B cell (primary cell): ENCODE data around the gene PSD4. TPM values are rescaled to one million over a fixed set of nuclear protein-coding genes. Genes with fewer than 3 reads are reported as not detected.
A peak's percentile ranks its signal among the peaks of the same experiment; 100 is the strongest.

Source experiments
- ATAC-seq: fragments of 200-7000 bp; cut with Tn5 transposase; one replicate; pipeline ENCODE4 v1.10.0; 2021; ENCODE audit warnings: low read depth, mild to moderate bottlenecking, moderate number of reproducible peaks, moderate library complexity
- CTCF ChIA-PET: fragments of 350-600 bp; sonication (Branson Sonifier 250); formaldehyde crosslinking; loops from one replicate; lab custom pipeline; 2021; ENCODE audit warnings: antibody characterized with exemption, inconsistent platforms; lab: Charles Lee
- POLR2A ChIA-PET: fragments of 350-600 bp; sonication (Branson Sonifier 250); formaldehyde crosslinking; loops from one replicate; lab custom pipeline; 2021; ENCODE audit warnings: antibody characterized with exemption; lab: Charles Lee
- DNase-seq: peaks from one replicate; pipeline ENCODE4 v3.0.0; 2013
- H2AFZ ChIP-seq: 2 replicates; pipeline ENCODE4 v1.6.1; 2012; ENCODE audit warnings: mild to moderate bottlenecking, low read depth, low read length; ENCODE audit not compliant: insufficient read depth, poor library complexity, severe bottlenecking
- H3K27ac ChIP-seq, 2 donors: 1 replicate in 1 of 2; 2 replicates in 1 of 2; pipeline ENCODE4 v1.5.1; 2012 to 2013; ENCODE audit warnings: low read length in 2 of 2, mild to moderate bottlenecking in 2 of 2, moderate library complexity in 1 of 2
- H3K27me3 ChIP-seq, 4 experiments: fragments of 200-600 bp in 1 of 4; sonication (generic) in 1 of 4; replicated peaks in 1 of 4; 1 replicate in 2 of 4; 2 replicates in 2 of 4; pipeline versions ENCODE4 v1.6.1 to v1.7.0; 2013 to 2016; ENCODE audit warnings: low read length in 3 of 4, mild to moderate bottlenecking in 2 of 4, mixed read lengths in 1 of 4, moderate library complexity in 1 of 4; ENCODE audit not compliant: insufficient read depth in 4 of 4, control insufficient read depth in 3 of 4; ENCODE audit errors: control extremely low read depth in 1 of 4
- H3K36me3 ChIP-seq, 2 experiments: replicated peaks in 1 of 2; 1 replicate in 1 of 2; 2 replicates in 1 of 2; pipeline versions ENCODE4 v1.6.1 to v1.7.1; 2013; ENCODE audit warnings: low read length in 1 of 2; ENCODE audit not compliant: insufficient read depth in 2 of 2, control insufficient read depth in 1 of 2; ENCODE audit errors: control extremely low read depth in 1 of 2, extremely low read depth in 1 of 2
- H3K4me1 ChIP-seq, 2 donors: fragments of 200-600 bp in 1 of 2; sonication (generic) in 1 of 2; 1 replicate in 1 of 2; 2 replicates in 1 of 2; pipeline versions ENCODE4 v1.5.1 to v1.6.1; 2013 to 2017; ENCODE audit warnings: low read length in 2 of 2; ENCODE audit not compliant: control insufficient read depth in 2 of 2, insufficient read depth in 2 of 2
- H3K4me2 ChIP-seq: replicated peaks from 2 replicates; pipeline ENCODE3; 2012; ENCODE audit warnings: mild to moderate bottlenecking, low read depth, low read length; ENCODE audit not compliant: poor library complexity, severe bottlenecking
- H3K4me3 ChIP-seq, 5 experiments: fragments of 200-600 bp in 1 of 5; sonication (generic) in 1 of 5; 1 replicate in 3 of 5; 2 replicates in 2 of 5; pipeline versions ENCODE4 v1.5.1 to v1.7.0; 2011 to 2016; ENCODE audit warnings: low read length in 4 of 5, mild to moderate bottlenecking in 4 of 5, low read depth in 2 of 5, control low read depth in 1 of 5, moderate library complexity in 1 of 5; ENCODE audit not compliant: insufficient read depth in 1 of 5; ENCODE audit errors: control extremely low read depth in 1 of 5, extremely low read depth in 1 of 5
- H3K79me2 ChIP-seq: fragments of 200-600 bp; sonication (generic); one replicate; pipeline ENCODE4 v1.6.0; 2016; ENCODE audit warnings: low read length; ENCODE audit not compliant: control insufficient read depth, insufficient read depth
- H3K9ac ChIP-seq: fragments of 200-600 bp; sonication (generic); 2 replicates; pipeline ENCODE4 v1.6.1; 2017; ENCODE audit warnings: mild to moderate bottlenecking, low read length, moderate library complexity
- H3K9me3 ChIP-seq, 3 donors: one replicate each; pipeline versions ENCODE4 v1.6.1 to v1.7.1; 2013; ENCODE audit warnings: low read length in 2 of 3; ENCODE audit not compliant: control insufficient read depth in 2 of 3, insufficient read depth in 1 of 3; ENCODE audit errors: control extremely low read depth in 1 of 3
- H4K20me1 ChIP-seq: 2 replicates; pipeline ENCODE4 v1.6.0; 2012; ENCODE audit warnings: mild to moderate bottlenecking, low read length; ENCODE audit not compliant: insufficient read depth, control insufficient read depth, poor library complexity, severe bottlenecking
- H3K27ac Mint-ChIP-seq: one replicate; pipeline ENCODE4 v1.8.0; 2021; ENCODE audit warnings: mixed read lengths
- H3K27me3 Mint-ChIP-seq: one replicate; pipeline ENCODE4 v1.8.0; 2021; ENCODE audit warnings: mixed read lengths
- H3K4me1 Mint-ChIP-seq: one replicate; pipeline ENCODE4 v1.8.0; 2021; ENCODE audit warnings: mixed read lengths
- H3K4me3 Mint-ChIP-seq: one replicate; pipeline ENCODE4 v1.8.0; 2021; ENCODE audit warnings: mixed read lengths
- H3K9me3 Mint-ChIP-seq: one replicate; pipeline ENCODE4 v1.8.0; 2022; ENCODE audit warnings: mixed read lengths; ENCODE audit not compliant: insufficient read depth
- EZH2 ChIP-seq: IDR thresholded peaks from 2 replicates; pipeline ENCODE4 v1.6.1; 2012; ENCODE audit warnings: borderline replicate concordance, low read depth, mild to moderate bottlenecking, moderate library complexity, low read length; ENCODE audit not compliant: insufficient read depth, poor library complexity, severe bottlenecking
- WGBS: methylation state at CpG from one replicate; pipeline ENCODE4 v1.1.5; 2013; ENCODE audit warnings: missing lambda C conversion rate; ENCODE audit not compliant: insufficient coverage; 5-methylcytosine and 5-hydroxymethylcytosine counted together
- intact Hi-C: fragments of 100-400 bp; cut with micrococcal nuclease; formaldehyde crosslinking; loops from one replicate; pipeline ENCODE4 v1.10.0; 2022
- polyA plus RNA-seq: library from polyadenylated mRNA; depleted of rRNA; stranded (reverse); fragments of >200 nt; gene quantifications from 2 replicates; pipeline ENCODE4 v1.2.3, GENCODE V29; 2012
- total RNA-seq, 2 donors: library from RNA; stranded (reverse); fragments of 120-200 nt in 1 of 2; gene quantifications; 1 replicate in 1 of 2; 2 replicates in 1 of 2; pipeline versions ENCODE4 v1.2.3 to v1.2.4, GENCODE V29; 2013 to 2022
- TF ChIP-seq, protein P1 (sequence below): fragments of 200-600 bp; IDR thresholded peaks from one replicate; pipeline ENCODE4 v1.8.0; 2022; ENCODE audit warnings: antibody characterized with exemption, mild to moderate bottlenecking

Gene PSD4
- total and polyA plus RNA-seq, 2 donors (not counting 1 experiment from before 2014, with no cell fraction given): 87.1 to 203 TPM

DNA sequence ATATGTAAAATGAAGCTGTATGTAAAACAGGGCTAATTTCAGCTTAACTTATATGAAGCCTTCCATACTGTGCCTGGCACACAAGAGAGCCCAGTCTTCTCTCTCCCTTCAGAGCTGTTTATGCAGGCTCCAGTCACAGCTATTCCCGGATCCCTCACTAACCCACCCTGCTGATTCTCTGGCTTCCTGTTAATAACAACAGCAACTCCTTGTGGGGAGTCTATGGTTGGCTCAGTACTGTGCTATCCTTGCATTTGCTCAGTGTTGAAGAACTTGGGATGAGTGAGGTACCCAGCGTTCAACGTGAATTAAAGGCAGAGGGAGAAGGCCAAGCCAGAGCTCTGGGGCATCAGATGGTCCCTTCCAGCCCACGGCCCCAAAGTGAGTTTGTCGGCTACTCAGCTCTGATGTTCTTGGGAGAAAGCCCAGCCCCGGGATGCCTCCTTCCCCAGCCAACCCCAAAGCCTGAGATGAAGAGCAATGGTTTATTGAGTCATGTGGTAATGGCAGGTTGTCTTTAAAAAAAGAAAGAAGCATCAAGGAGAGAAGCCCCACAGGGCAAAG lies 43.2 kb downstream of the PSD4 start:
- CTCF ChIA-PET: interaction anchor here (0.9 to 2.1 kb wide), 4 partner anchors 13 to 80 kb away, joined by 3 to 10 read pairs (median 5); no protein-coding TSS in a partner anchor
- H3K27ac Mint-ChIP-seq: no peak overlapping the region
- H3K4me3 Mint-ChIP-seq: no peak overlapping the region
- no peak for ATAC-seq
- Histone ChIP-seq H3K9ac (no peak overlapping the region), H3K36me3 (no peaks in the 10 kb centered on the region), H3K27ac (no peak overlapping the region), H4K20me1 (no peaks in the 10 kb centered on the region), H3K27me3 (peaks cover 0 to 21% (median 6%) of the 10 kb centered on the region in 4 experiments), H3K4me3 (no peak overlapping the region), H2AFZ (peak overlapping the region; percentile 35), H3K4me1 (peaks cover 10 to 12% of the 10 kb centered on the region in 2 donors), H3K9me3 (no peaks in the 10 kb centered on the region), H3K79me2 (no peaks in the 10 kb centered on the region), H3K4me2 (no peak overlapping the region)
- POLR2A ChIA-PET: interaction anchor here (0.7 kb wide), 1 partner anchor 25 kb away, joined by 4 read pairs; no protein-coding TSS in a partner anchor
- peaks cover 15% of the 10 kb centered on the region for H3K4me1 Mint-ChIP-seq
- H3K9me3 Mint-ChIP-seq: no peaks in the 10 kb centered on the region
- 68% methylated on average over 3 of the region's 6 CpGs for WGBS
- H3K27me3 Mint-ChIP-seq: peaks cover 19% of the 10 kb centered on the region
- intact Hi-C loops: no loop called here
- DNase-seq: no peak
- no peak for TF ChIP-seq EZH2
- TF ChIP-seq, protein P1, sequence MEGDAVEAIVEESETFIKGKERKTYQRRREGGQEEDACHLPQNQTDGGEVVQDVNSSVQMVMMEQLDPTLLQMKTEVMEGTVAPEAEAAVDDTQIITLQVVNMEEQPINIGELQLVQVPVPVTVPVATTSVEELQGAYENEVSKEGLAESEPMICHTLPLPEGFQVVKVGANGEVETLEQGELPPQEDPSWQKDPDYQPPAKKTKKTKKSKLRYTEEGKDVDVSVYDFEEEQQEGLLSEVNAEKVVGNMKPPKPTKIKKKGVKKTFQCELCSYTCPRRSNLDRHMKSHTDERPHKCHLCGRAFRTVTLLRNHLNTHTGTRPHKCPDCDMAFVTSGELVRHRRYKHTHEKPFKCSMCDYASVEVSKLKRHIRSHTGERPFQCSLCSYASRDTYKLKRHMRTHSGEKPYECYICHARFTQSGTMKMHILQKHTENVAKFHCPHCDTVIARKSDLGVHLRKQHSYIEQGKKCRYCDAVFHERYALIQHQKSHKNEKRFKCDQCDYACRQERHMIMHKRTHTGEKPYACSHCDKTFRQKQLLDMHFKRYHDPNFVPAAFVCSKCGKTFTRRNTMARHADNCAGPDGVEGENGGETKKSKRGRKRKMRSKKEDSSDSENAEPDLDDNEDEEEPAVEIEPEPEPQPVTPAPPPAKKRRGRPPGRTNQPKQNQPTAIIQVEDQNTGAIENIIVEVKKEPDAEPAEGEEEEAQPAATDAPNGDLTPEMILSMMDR: no peak
